IPS-18c (cell line): ENCODE results near the gene ZNF724.
"Not testable (repeated sequence)": the region's sequence is repeated elsewhere in the genome, so short reads cannot be mapped to it uniquely, and the experiment has no call there.

ENCODE experiments used
- H3K4me3 ChIP-seq: 2 replicates; pipeline ENCODE4 v1.7.0; 2013; ENCODE audit warnings: low read depth, mild to moderate bottlenecking, low read length, moderate library complexity; ENCODE audit not compliant: insufficient read depth
- H3K9me3 ChIP-seq: one replicate; pipeline ENCODE4 v1.6.1; 2013; ENCODE audit warnings: mild to moderate bottlenecking, low read length, moderate library complexity; ENCODE audit not compliant: control insufficient read depth, insufficient read depth

The ZNF724 gene

GRCh38 chr19:23249911-23250649, at the start of gene ZNF724:
ZNF724 (minus strand) TSS chr19:23250394; CDS start chr19:23250242, 152 bp downstream.
- peaks cover 3% of the 10 kb centered on the region for H3K9me3 ChIP-seq
- H3K4me3 ChIP-seq: peak within 1 kb of the TSS; percentile 97

GRCh38 chr19:23294141-23294540, 43.9 kb upstream of the ZNF724 start:
- Histone ChIP-seq H3K4me3 (no peak overlapping the region), H3K9me3 (peaks cover 12% of the 10 kb centered on the region)

- H3K4me3 ChIP-seq, H3K9me3 ChIP-seq: not testable (repeated sequence)
Measured at GRCh38 chr19:23289966-23290365, 39.8 kb upstream of the ZNF724 start.

DNA sequence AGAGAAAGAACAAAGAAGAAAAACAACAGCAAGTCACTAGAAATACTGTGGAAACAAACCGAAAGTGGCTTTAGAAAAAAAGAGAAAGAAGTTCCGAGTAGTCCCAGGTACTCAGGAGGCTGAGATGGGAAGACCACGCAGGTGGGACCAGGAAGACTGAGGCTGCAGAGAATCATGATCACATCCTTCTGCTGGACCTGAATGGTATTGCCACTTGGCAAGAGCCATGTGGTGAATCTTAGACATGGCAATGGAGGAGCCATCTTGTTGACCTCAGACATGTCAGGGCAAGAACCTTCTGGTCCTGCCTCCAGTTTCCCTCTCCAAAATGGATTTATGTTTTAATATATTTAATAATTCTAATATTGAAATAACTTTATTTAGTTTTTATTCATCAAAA, 37.4 kb upstream of the ZNF724 start:
- no peaks in the 10 kb centered on the region for H3K9me3 ChIP-seq
- no peak overlapping the region for H3K4me3 ChIP-seq

- Histone ChIP-seq H3K4me3 (no peak overlapping the region), H3K9me3 (peaks cover 2% of the 10 kb centered on the region)
Measured at GRCh38 chr19:23286477-23286876, 36.3 kb upstream of the ZNF724 start.

DNA sequence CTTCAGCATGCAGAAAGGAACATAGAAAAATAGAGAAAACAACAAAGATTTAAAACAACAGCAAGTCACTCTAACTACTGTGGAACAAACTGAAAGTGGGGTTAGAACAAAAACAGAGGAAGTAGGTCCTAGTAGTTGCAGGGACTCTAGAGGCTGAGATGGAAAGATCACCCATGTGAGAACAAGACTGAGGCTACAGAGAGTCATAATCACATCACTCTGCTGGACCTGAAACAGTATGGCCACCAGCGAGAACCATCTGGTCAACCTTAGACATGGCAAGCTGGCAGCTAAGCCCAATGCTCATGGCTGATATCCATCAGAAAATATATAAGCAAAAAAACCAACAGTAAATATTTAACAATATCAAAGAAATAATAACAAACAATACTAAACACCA, 35.8 kb upstream of the ZNF724 start:
- no peak overlapping the region for H3K4me3 ChIP-seq
- H3K9me3 ChIP-seq: peaks cover 2% of the 10 kb centered on the region

DNA sequence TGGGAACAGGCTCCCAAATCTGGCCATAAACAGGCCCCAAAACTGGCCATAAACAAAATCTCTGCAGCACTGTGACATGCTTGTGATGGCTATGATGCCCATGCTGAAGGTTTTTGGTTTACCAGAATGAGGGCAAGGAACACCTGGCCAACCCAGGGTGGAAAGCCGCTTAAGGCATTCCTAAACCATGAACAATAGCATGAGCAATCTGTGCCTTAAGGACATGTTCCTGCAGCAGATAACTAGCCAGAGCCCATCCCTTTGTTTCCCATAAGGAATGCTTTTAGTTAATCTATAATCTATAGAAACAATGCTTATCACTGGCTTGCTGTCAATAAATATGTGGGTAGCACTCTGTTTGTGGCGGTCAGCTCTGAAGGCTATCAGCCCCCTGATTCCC, 35.1 kb upstream of the ZNF724 start:
- not testable (repeated sequence) for H3K4me3 ChIP-seq, H3K9me3 ChIP-seq

DNA sequence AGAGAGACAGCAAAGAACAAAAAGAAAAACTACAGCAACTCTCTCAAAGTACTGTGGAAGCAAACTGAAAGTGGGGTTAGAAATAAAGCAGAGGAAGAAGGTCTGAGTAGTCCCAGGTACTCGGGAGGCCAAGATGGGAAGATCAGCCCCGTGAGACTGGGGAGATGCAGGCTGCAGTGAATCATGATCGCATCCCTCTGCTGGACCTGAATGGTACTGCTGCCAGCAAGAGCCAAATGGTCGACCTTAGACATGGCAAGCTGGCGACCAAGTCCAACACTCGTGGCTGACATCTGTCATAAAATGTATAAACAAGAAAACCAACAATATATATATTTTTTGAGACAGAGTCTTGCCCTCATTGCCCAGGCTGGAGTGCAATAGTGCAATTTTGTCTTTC, 33.7 kb upstream of the ZNF724 start:
- peaks cover 2% of the 10 kb centered on the region for H3K9me3 ChIP-seq
- no peak overlapping the region for H3K4me3 ChIP-seq

- Histone ChIP-seq H3K9me3 (peaks cover 2% of the 10 kb centered on the region), H3K4me3 (no peak overlapping the region)
Measured at GRCh38 chr19:23281663-23282276, 31.6 kb upstream of the ZNF724 start.

GRCh38 chr19:23278118-23278517, 27.9 kb upstream of the ZNF724 start:
- H3K9me3 ChIP-seq, H3K4me3 ChIP-seq: not testable (repeated sequence)

- Histone ChIP-seq H3K4me3 (peak overlapping the region; percentile 99), H3K9me3 (no peaks in the 10 kb centered on the region)
Measured at GRCh38 chr19:23273590-23274412, 23.6 kb upstream of the ZNF724 start.

DNA sequence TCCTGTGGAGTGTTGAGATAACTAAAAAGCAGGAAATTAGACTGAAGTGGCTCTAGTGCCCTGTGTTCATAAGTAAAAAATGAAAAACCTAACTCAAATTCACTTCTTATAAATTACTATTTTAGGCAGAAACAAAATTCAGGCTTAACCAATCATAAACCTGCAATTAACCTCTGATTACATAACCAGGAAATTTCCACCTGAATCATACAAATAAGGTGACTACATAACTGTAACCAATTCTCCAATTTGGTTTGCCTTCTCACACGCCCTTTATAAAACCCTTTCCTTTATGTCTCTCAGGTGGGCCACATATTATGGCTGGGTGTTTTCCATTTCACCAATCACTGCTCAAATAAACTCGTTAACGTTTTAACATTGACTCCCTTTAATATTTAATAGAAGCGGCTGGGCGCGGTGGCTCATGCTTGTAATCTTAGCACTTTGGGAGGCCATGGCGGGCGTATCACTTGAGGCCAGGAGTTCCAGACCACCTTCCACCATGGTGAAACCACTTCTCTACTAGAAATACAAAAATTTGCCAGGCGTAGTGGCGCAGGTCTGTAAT, 22.9 kb upstream of the ZNF724 start:
- Histone ChIP-seq H3K4me3 (peak overlapping the region; percentile 99), H3K9me3 (no peaks in the 10 kb centered on the region)

- Histone ChIP-seq H3K4me3 (no peak overlapping the region), H3K9me3 (no peaks in the 10 kb centered on the region)
Measured at GRCh38 chr19:23263870-23264590, 13.8 kb upstream of the ZNF724 start.

DNA sequence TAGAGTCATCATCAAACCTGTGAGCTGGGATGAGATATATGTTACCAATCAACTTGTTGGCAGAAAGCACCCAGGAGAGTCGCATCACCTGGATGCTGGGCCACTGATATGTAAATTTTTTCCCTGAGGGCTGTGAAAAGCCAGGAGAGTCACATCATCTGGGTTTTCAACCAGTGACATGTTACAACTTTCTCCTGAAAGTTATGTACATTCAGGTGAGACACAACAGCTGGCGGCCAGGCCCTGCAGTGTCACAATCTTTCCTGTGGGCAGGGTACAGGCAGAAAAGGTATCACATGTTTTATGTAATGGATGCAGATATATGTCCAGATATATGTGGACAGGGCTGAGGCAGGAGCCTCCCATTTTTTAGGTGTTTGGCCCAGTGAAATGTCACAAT, 13.2 kb upstream of the ZNF724 start:
- H3K4me3 ChIP-seq: no peak overlapping the region
- H3K9me3 ChIP-seq: no peaks in the 10 kb centered on the region

DNA sequence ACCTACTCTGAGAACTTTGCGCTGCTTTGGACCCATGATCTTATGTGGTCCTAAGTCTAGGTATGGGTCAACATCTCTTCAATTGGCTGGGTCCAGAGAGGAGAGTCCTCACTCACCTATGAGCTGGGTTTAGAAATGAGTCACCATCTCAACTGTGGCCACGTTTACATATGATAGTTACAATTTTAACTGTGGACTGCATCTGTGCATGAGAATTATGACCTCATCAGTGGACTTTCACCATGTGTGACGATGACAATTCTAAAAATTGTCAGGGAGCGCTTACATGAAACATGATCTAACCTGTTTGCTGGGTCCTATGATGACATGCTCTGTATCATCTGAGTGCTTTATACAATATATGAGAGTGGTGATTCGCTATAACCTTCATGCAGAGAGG, 12.7 kb upstream of the ZNF724 start:
- no peak overlapping the region for H3K4me3 ChIP-seq
- no peaks in the 10 kb centered on the region for H3K9me3 ChIP-seq

DNA sequence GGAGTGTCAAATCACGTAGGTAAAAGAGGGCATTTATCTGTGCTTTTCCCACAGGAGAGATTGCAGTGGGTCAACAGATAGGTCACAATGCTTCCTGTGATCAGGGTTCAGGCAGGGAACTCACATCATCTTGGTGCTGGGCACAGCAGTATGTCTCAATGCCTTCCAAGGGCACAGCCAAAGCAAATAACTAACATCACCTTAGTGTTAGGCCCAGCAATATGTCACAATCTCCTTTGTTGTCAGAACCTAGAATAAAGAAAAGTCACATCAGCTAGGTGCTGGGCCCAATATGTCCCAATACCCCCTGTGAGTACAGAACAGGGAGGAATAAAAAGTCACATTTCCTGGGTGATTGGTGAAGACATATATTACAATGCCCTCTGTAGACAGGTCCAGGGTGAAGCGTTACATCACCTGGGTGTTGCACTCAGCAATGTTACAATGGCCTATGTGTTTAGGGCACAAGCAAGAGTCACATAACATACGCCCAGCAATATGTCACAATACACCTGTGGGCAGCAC, 11.4 kb upstream of the ZNF724 start:
- H3K4me3 ChIP-seq: no peak overlapping the region
- no peaks in the 10 kb centered on the region for H3K9me3 ChIP-seq

GRCh38 chr19:23260956-23261355, 10.8 kb upstream of the ZNF724 start:
- H3K9me3 ChIP-seq: no peaks in the 10 kb centered on the region
- H3K4me3 ChIP-seq: no peak overlapping the region
